Endothelial cell (in vitro differentiated cells): Measurements from ENCODE around the gene PPP1R13L. TPM values are rescaled to one million over a fixed set of nuclear protein-coding genes. Genes with fewer than 3 reads are reported as not detected.

Source experiments
- DNase-seq: peaks from one replicate; pipeline ENCODE4 v3.0.0; 2021; ENCODE audit warnings: low spot score
- H3K27ac Mint-ChIP-seq: one replicate; pipeline ENCODE4 v1.8.0; 2021; ENCODE audit warnings: mixed read lengths, inconsistent platforms; ENCODE audit not compliant: unreplicated experiment
- H3K27me3 Mint-ChIP-seq: one replicate; pipeline ENCODE4 v1.8.0; 2021; ENCODE audit warnings: mild to moderate bottlenecking, moderate library complexity, mixed read lengths, inconsistent platforms; ENCODE audit not compliant: unreplicated experiment
- H3K36me3 Mint-ChIP-seq: one replicate; pipeline ENCODE4 v1.8.0; 2021; ENCODE audit warnings: mild to moderate bottlenecking, low read depth, mixed read lengths, inconsistent platforms; ENCODE audit not compliant: unreplicated experiment
- H3K4me1 Mint-ChIP-seq: one replicate; pipeline ENCODE4 v1.8.0; 2021; ENCODE audit warnings: mild to moderate bottlenecking, mixed read lengths, inconsistent platforms; ENCODE audit not compliant: unreplicated experiment
- H3K4me3 Mint-ChIP-seq: one replicate; pipeline ENCODE4 v1.8.0; 2021; ENCODE audit warnings: mild to moderate bottlenecking, mixed read lengths, inconsistent platforms; ENCODE audit not compliant: unreplicated experiment
- H3K9me3 Mint-ChIP-seq: one replicate; pipeline ENCODE4 v1.8.0; 2021; ENCODE audit warnings: mixed read lengths, inconsistent platforms; ENCODE audit not compliant: unreplicated experiment
- total RNA-seq: library from RNA; stranded (reverse); fragmentation: NEBNext Ultra II Directional; extraction: Animal tissue kit (Norgen Biotek cat#: 25700); gene quantifications from one replicate; pipeline ENCODE4 v1.2.1, GENCODE V29; 2021; ENCODE audit not compliant: unreplicated experiment
- TF ChIP-seq, protein P1 (sequence below): fragments of 200-600 bp; sonication (generic); IDR thresholded peaks from one replicate; pipeline ENCODE4 v1.5.0; 2021; ENCODE audit warnings: antibody characterized with exemption; ENCODE audit not compliant: unreplicated experiment

The PPP1R13L gene
- total RNA-seq, 1 donor from 2014 or later = 13.2 TPM

DNA sequence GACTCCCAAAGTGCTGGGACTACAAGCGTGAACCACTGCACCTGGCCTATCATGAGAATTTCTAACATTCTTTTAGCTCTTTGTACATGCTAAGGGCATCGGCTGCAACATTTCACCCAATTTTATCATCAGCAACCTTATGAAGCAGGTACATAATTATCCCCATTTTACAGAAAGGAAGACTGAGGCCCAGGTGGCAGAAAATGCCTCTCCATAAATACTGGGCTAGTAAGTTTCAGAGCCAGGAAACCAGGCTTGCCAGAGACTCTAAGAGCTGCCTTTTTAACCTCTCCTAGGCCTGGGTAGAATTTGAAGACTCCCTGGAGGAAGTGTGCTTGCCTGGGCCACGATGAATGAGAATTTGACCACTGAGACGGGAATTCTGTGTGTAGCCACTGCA lies 36.7 kb downstream of the PPP1R13L start:
- H3K9me3 Mint-ChIP-seq = no peaks in the 10 kb centered on the region
- H3K4me1 Mint-ChIP-seq = no peaks in the 10 kb centered on the region
- H3K27ac Mint-ChIP-seq = no peak overlapping the region
- DNase-seq = no peak
- no peaks in the 10 kb centered on the region for H3K36me3 Mint-ChIP-seq
- TF ChIP-seq, protein P1, sequence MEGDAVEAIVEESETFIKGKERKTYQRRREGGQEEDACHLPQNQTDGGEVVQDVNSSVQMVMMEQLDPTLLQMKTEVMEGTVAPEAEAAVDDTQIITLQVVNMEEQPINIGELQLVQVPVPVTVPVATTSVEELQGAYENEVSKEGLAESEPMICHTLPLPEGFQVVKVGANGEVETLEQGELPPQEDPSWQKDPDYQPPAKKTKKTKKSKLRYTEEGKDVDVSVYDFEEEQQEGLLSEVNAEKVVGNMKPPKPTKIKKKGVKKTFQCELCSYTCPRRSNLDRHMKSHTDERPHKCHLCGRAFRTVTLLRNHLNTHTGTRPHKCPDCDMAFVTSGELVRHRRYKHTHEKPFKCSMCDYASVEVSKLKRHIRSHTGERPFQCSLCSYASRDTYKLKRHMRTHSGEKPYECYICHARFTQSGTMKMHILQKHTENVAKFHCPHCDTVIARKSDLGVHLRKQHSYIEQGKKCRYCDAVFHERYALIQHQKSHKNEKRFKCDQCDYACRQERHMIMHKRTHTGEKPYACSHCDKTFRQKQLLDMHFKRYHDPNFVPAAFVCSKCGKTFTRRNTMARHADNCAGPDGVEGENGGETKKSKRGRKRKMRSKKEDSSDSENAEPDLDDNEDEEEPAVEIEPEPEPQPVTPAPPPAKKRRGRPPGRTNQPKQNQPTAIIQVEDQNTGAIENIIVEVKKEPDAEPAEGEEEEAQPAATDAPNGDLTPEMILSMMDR = no peak
- peak overlapping the region; percentile 15 for H3K4me3 Mint-ChIP-seq
- H3K27me3 Mint-ChIP-seq = peaks cover 3% of the 10 kb centered on the region

DNA sequence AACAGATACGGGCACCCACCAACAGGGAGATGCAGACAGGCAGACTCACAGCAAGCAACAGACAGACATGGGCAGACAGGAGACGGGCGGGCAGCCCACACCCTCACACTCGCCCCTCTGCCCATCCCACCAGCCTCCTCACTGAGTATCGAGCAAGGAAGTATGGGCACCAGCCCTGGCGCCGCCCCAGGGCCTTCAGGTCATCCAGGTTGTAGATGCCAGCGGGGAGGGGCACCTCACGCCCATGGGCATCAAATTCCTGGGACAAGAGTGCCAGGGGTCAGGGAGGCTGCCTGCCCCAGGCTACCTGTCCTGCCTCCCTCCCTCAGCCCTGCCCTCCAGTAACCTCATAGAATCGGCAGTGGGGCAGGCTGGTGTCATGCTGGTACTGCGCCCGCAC lies 40.2 kb downstream of the PPP1R13L start:
- no peak for DNase-seq
- Mint-ChIP-seq H3K4me1 (peaks cover 3% of the 10 kb centered on the region), H3K27ac (no peak overlapping the region), H3K36me3 (peaks cover 14% of the 10 kb centered on the region), H3K4me3 (no peak overlapping the region), H3K9me3 (no peaks in the 10 kb centered on the region), H3K27me3 (peaks cover 2% of the 10 kb centered on the region)
- TF ChIP-seq, protein P1 = no peak

DNA sequence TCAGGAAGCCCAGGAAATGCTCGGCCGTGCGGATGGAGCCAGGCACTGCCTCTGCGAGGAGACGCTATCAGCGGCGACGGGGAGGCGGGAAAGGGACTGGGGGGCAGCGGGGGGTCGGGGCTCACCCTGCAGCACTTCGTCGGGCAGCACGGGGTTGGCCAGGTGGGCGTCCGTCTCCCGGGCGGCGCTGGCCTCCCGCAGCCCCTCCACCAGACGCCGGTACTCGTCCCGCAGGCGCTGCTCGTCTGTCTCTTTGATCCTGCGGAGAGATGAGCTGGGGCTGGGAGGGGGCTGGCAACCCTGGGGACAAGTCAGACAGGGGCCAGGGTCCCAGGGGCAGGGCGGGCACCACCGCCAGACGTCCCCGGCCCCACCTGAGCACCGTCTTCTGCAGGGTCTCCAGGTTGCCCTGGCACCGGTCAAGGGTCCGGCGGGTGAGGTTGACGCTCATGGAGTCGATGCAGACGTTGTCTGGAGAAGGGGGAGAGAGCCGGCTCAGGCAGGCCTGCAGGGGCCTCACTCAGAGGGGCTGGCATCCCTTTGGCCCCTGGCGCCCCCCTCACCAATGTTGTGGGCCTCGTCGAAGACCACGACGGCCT lies 40.9 kb downstream of the PPP1R13L start:
- TF ChIP-seq, protein P1 = no peak
- peaks cover 17% of the 10 kb centered on the region for H3K36me3 Mint-ChIP-seq

DNA sequence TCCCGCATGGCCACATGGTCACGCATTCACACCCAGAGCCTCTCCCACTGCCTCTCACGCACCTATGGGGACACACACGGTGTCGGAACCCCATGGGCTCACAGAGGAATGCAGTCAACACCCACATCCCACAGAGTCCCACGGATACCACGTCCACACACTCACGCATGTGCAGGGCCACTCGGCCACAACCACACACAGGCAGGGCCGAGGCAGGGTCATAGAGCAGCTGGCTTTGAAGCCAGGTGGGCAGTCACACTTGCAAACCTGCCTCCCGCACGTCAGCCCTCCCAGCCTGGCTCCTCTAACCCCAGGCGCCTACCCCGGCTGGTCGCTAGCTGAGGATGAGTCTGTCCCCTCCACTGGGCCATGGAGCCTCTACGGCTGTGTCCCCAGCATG lies 42.6 kb downstream of the PPP1R13L start:
- Mint-ChIP-seq H3K36me3 (peaks cover 25% of the 10 kb centered on the region), H3K27me3 (peaks cover 4% of the 10 kb centered on the region), H3K9me3 (no peaks in the 10 kb centered on the region), H3K27ac (peak overlapping the region; percentile 3), H3K4me1 (peaks cover 3% of the 10 kb centered on the region), H3K4me3 (no peak overlapping the region)
- DNase-seq = no peak
- TF ChIP-seq, protein P1 = no peak

More for the DNA sequence above, 40.9 kb downstream of the PPP1R13L start:
- DNase-seq = no peak
- no peaks in the 10 kb centered on the region for H3K9me3 Mint-ChIP-seq
- peaks cover 4% of the 10 kb centered on the region for H3K27me3 Mint-ChIP-seq
- no peak overlapping the region for H3K4me3 Mint-ChIP-seq
- no peak overlapping the region for H3K27ac Mint-ChIP-seq
- H3K4me1 Mint-ChIP-seq = peaks cover 3% of the 10 kb centered on the region

DNA sequence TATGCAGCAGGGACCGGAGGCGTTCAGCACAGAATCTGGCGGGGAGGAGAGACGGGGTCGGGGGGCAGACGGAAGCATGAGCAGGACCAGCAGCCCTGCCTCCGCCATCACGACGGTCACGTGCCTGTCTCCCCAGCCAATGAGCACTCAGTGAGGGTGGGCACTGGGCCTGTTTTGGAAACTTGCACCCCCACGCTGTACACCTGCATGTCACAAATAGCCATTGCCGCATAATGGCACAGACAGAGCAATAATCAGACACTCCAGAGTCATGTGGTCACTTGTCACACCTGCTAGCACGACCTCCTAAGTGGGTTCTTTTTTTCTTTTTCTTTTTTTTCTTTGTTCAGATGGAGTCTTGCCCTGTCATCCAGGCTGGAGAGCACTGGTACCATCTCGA lies 43.3 kb downstream of the PPP1R13L start:
- Mint-ChIP-seq H3K27me3 (peaks cover 4% of the 10 kb centered on the region), H3K4me3 (no peak overlapping the region), H3K9me3 (no peaks in the 10 kb centered on the region), H3K4me1 (peaks cover 3% of the 10 kb centered on the region), H3K36me3 (peaks cover 30% of the 10 kb centered on the region), H3K27ac (peak overlapping the region; percentile 3)
- TF ChIP-seq, protein P1 = no peak
- DNase-seq = no peak
